Sigmoid colon (tissue), 4 donors: ENCODE results near the gene PRKCB.

Experiments used
- EP300 ChIP-seq, 4 donors: sonication (generic); formaldehyde crosslinking; IDR thresholded peaks; one replicate each; pipeline ENCODE4 v1.6.1; 2017; ENCODE audit warnings: antibody characterized with exemption in 4 of 4
- POLR2A ChIP-seq, 2 donors: fragments of 450-650 bp; IDR thresholded peaks; one replicate each; pipeline ENCODE4 v1.6.1; 2016; ENCODE audit warnings: antibody characterized with exemption in 2 of 2, mild to moderate bottlenecking in 2 of 2, moderate library complexity in 2 of 2
- TF ChIP-seq, protein P1 (sequence below), 4 experiments: fragments of 450-650 bp in 3 of 4; fragments of 200-600 bp in 1 of 4; IDR thresholded peaks; one replicate each; pipeline ENCODE4 v1.5.1; 2016 to 2019; ENCODE audit warnings: antibody characterized with exemption in 4 of 4, mild to moderate bottlenecking in 3 of 4, moderate library complexity in 2 of 4

DNA sequence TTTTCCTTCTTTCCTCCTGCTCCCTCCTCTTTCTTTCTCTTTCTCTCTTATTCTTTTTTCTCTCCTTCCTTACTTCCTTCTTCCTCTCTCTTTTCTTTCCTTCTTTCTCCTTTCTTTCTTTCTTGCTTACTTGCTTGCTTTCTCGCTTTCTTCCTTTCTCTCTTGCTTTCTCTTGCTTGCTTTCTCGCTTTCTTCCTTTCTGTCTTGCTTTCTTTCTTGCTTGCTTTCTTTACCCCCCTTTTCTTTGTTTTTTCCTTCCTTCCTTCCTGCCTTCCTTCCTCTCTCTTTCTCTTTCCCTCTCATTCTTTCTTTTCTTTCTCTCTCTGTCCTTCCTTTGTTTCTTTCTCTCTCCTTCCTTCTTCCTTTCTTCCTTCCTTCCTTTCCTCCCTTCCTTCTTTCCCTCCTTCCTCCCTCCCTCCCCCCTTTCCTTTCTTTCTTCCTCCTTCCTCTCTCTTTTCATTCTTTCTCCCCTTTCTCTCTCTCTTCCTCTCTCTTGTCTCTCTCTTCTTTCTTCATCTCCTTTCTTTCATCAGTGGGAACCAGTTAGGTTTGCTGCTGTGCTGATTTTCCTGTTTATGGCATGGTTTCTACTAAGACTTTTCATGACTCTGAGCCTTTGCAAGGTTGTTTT, 277.4 kb downstream of the PRKCB start:
- no peak for TF ChIP-seq EP300 (IDR thresholded peaks at IDR 0.05)
- TF ChIP-seq, protein P1, sequence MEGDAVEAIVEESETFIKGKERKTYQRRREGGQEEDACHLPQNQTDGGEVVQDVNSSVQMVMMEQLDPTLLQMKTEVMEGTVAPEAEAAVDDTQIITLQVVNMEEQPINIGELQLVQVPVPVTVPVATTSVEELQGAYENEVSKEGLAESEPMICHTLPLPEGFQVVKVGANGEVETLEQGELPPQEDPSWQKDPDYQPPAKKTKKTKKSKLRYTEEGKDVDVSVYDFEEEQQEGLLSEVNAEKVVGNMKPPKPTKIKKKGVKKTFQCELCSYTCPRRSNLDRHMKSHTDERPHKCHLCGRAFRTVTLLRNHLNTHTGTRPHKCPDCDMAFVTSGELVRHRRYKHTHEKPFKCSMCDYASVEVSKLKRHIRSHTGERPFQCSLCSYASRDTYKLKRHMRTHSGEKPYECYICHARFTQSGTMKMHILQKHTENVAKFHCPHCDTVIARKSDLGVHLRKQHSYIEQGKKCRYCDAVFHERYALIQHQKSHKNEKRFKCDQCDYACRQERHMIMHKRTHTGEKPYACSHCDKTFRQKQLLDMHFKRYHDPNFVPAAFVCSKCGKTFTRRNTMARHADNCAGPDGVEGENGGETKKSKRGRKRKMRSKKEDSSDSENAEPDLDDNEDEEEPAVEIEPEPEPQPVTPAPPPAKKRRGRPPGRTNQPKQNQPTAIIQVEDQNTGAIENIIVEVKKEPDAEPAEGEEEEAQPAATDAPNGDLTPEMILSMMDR (IDR thresholded peaks at IDR 0.05) = no peak
- TF ChIP-seq POLR2A (IDR thresholded peaks at IDR 0.05) = no peak
